Mesenchymal stem cell (in vitro differentiated cells and primary cell): Measurements from ENCODE around the gene BAD.

Experiments used
- DNase-seq: peaks from one replicate; pipeline ENCODE4 v3.0.0-alpha.2; 2013
- H2AFZ ChIP-seq: one replicate; pipeline ENCODE4 v1.6.1; 2013; ENCODE audit warnings: low read depth, mild to moderate bottlenecking, control low read depth, inconsistent platforms, low read length, moderate library complexity
- H2AK5ac ChIP-seq: 2 replicates; pipeline ENCODE4 v1.6.1; 2013; ENCODE audit warnings: low read length, moderate library complexity, mild to moderate bottlenecking, inconsistent platforms; ENCODE audit not compliant: severe bottlenecking
- H2BK120ac ChIP-seq: one replicate; pipeline ENCODE4 v1.6.1; 2013; ENCODE audit warnings: low read depth, mild to moderate bottlenecking, inconsistent platforms, low read length, moderate library complexity
- H2BK12ac ChIP-seq, 2 experiments: one replicate each; pipeline ENCODE4 v1.6.1; 2013; ENCODE audit warnings: inconsistent platforms in 2 of 2, low read length in 2 of 2, mild to moderate bottlenecking in 2 of 2, moderate library complexity in 2 of 2, control low read depth in 1 of 2
- H2BK15ac ChIP-seq: one replicate; pipeline ENCODE4 v1.6.1; 2013; ENCODE audit warnings: mild to moderate bottlenecking, low read depth, inconsistent platforms; ENCODE audit not compliant: poor library complexity, severe bottlenecking
- H2BK5ac ChIP-seq: 2 replicates; pipeline ENCODE4 v1.6.1; 2013; ENCODE audit warnings: low read depth, mild to moderate bottlenecking, low read length, control low read depth, inconsistent platforms; ENCODE audit not compliant: poor library complexity, severe bottlenecking
- H3K14ac ChIP-seq, 2 experiments: one replicate each; pipeline ENCODE4 v1.6.1; 2013; ENCODE audit warnings: inconsistent platforms in 2 of 2, low read length in 2 of 2, control low read depth in 1 of 2, mild to moderate bottlenecking in 1 of 2, moderate library complexity in 1 of 2
- H3K18ac ChIP-seq, 2 experiments: one replicate each; pipeline ENCODE4 v1.6.1; 2013; ENCODE audit warnings: inconsistent platforms in 2 of 2, low read length in 2 of 2, control low read depth in 1 of 2, low read depth in 1 of 2, mild to moderate bottlenecking in 1 of 2
- H3K23ac ChIP-seq, 2 experiments: one replicate each; pipeline ENCODE4 v1.6.1; 2013; ENCODE audit warnings: inconsistent platforms in 2 of 2, low read length in 2 of 2, mild to moderate bottlenecking in 2 of 2, moderate library complexity in 2 of 2, control low read depth in 1 of 2
- H3K27ac ChIP-seq: 2 replicates; pipeline ENCODE4 v1.5.1; 2013; ENCODE audit warnings: mild to moderate bottlenecking, moderate library complexity, low read length, control low read depth, inconsistent platforms; ENCODE audit not compliant: poor library complexity, severe bottlenecking
- H3K27me3 ChIP-seq, 2 experiments: 2 replicates each; pipeline versions ENCODE4 v1.6.1 to v1.7.0; 2013; ENCODE audit warnings: low read length in 2 of 2, mild to moderate bottlenecking in 2 of 2, moderate library complexity in 2 of 2, control low read depth in 1 of 2, inconsistent platforms in 1 of 2; ENCODE audit not compliant: control insufficient read depth in 1 of 2, insufficient read depth in 1 of 2
- H3K36me3 ChIP-seq, 2 experiments: 2 replicates each; pipeline versions ENCODE4 v1.6.1 to v1.7.0; 2013; ENCODE audit warnings: low read length in 2 of 2, control low read depth in 1 of 2, inconsistent platforms in 1 of 2, low read depth in 1 of 2, mild to moderate bottlenecking in 1 of 2; ENCODE audit not compliant: insufficient read depth in 2 of 2, control insufficient read depth in 1 of 2
- H3K4ac ChIP-seq, 2 experiments: one replicate each; pipeline ENCODE4 v1.6.1; 2013; ENCODE audit warnings: inconsistent platforms in 2 of 2, low read length in 2 of 2, mild to moderate bottlenecking in 2 of 2, moderate library complexity in 2 of 2, control low read depth in 1 of 2, low read depth in 1 of 2
- H3K4me1 ChIP-seq: 2 replicates; pipeline ENCODE4 v1.6.1; 2013; ENCODE audit warnings: low read depth, low read length, control low read depth; ENCODE audit not compliant: control insufficient read depth, insufficient read depth
- H3K4me2 ChIP-seq: 2 replicates; pipeline ENCODE4 v1.6.1; 2013; ENCODE audit warnings: low read length, mild to moderate bottlenecking, inconsistent platforms; ENCODE audit not compliant: poor library complexity, severe bottlenecking
- H3K4me3 ChIP-seq, 2 experiments: 2 replicates each; pipeline versions ENCODE4 v1.5.1 to v1.7.0; 2013; ENCODE audit warnings: low read length in 2 of 2, mild to moderate bottlenecking in 2 of 2, control low read depth in 1 of 2, low read depth in 1 of 2; ENCODE audit not compliant: insufficient read depth in 1 of 2
- H3K79me1 ChIP-seq: replicated peaks from 2 replicates; pipeline ENCODE4 v1.6.1; 2013; ENCODE audit warnings: mild to moderate bottlenecking, control low read depth, low read length, inconsistent platforms; ENCODE audit not compliant: poor library complexity, severe bottlenecking
- H3K9ac ChIP-seq: 2 replicates; pipeline ENCODE4 v1.7.0; 2013; ENCODE audit warnings: mild to moderate bottlenecking, low read length, moderate library complexity
- H3K9me3 ChIP-seq: 2 replicates; pipeline ENCODE4 v1.7.0; 2013; ENCODE audit warnings: mild to moderate bottlenecking, low read length; ENCODE audit not compliant: control insufficient read depth
- H4K8ac ChIP-seq: one replicate; pipeline ENCODE4 v1.6.1; 2013; ENCODE audit warnings: inconsistent platforms, mild to moderate bottlenecking, low read length, moderate library complexity
- H4K91ac ChIP-seq: one replicate; pipeline ENCODE4 v1.6.1; 2013; ENCODE audit warnings: mild to moderate bottlenecking, low read length, inconsistent platforms
- WGBS: methylation state at CpG from one replicate; pipeline ENCODE4 v1.1.7; 2013; ENCODE audit warnings: mixed read lengths; 5-methylcytosine and 5-hydroxymethylcytosine counted together

The BAD gene

DNA sequence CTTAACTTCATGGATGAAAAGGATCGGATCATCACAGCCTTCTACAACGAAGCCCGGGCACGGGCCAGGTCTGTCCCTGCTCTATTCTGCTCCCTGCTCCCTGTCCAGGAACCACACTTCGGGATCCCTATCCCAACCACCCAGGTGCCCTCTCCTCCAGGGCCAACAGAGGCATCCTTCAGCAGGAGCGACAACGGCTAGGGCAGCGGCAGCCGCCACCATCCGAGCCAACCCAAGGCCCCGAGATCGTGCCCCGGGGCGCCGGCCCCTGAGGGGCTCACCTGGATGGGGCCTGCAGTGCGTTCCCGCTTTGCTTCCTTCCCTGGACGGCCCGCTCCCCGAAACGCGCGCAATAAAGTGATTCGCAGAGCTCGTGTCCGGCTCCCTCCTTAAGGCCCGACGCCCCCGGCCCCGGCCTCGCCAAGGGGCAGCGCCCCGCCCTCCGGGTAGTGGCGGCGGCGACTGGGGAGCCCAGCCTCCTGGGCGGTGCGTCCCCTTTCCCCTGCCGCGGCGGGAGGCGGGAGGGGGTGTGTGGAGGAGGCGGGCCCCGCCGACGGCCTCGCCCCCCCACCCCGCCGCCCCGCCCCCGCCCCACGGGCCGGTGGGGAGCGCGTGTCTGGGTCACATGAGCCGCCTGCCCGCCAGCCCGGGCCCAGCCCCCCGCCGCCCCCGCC, 50.4 kb downstream of the BAD start, which contains the start of gene VEGFB:
Gene VEGFB (plus strand): TSS at position 672 of the 674 bp plus-strand sequence. CDS start 250 bp downstream, outside the sequence.
- 2% methylated on average over 27 of the region's 62 CpGs for WGBS
- Histone ChIP-seq H3K14ac (peak within 1 kb of the TSS in 1 of 2 experiments; percentile 89), H2AFZ (peak within 1 kb of the TSS; percentile 64), H3K18ac (peak within 1 kb of the TSS; percentile 54 to 98), H3K9ac (peak within 1 kb of the TSS; percentile 85), H3K4ac (peak within 1 kb of the TSS; percentile 0 to 93), H4K91ac (peak within 1 kb of the TSS; percentile 81), H3K4me1 (peaks cover 42% of the 10 kb centered on the region), H4K8ac (peak within 1 kb of the TSS; percentile 81), H2BK5ac (peak within 1 kb of the TSS; percentile 12), H3K36me3 (peaks cover 27 to 43% of the 10 kb centered on the region in 2 experiments), H3K23ac (peak within 1 kb of the TSS in 1 of 2 experiments; percentile 90), H3K4me2 (peak within 1 kb of the TSS; percentile 92), H3K9me3 (no peaks in the 10 kb centered on the region), H3K4me3 (peak within 1 kb of the TSS; percentile 87 to 91), H3K27ac (no peak within 1 kb of the TSS), H2AK5ac (no peak within 1 kb of the TSS), H3K27me3 (no peaks in the 10 kb centered on the region), H2BK120ac (peak within 1 kb of the TSS; percentile 78), H2BK15ac (peak within 1 kb of the TSS; percentile 74), H2BK12ac (peak within 1 kb of the TSS in 1 of 2 experiments; percentile 85), H3K79me1 (peaks cover 41% of the 10 kb centered on the region)
- peak; percentile 58 for DNase-seq

DNA sequence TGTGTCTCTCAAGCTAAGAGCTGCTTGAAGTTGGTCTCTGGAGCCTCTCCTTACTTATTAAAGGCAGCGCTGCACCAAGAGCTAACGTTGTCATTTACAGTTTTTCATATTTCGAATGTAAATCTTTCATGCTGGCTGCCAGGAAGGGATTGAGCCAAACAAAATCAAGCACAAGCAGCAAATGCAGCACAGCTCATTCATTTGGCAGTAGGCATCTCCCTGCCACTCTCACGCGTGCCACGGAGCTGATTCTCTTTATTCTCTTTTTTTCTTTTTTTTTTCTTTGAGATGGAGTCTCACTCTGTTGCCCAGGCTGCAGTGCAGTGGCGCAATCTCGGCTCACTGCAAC, 51.5 kb downstream of the BAD start:
- H3K4ac ChIP-seq, result no peak overlapping the region
- no peak for DNase-seq
- H2BK12ac ChIP-seq, result no peak overlapping the region
- H2BK5ac ChIP-seq, result no peak overlapping the region
- H3K79me1 ChIP-seq, result peaks cover 41% of the 10 kb centered on the region
- no peak overlapping the region for H3K18ac ChIP-seq
- no peak overlapping the region for H3K27ac ChIP-seq
- no peak overlapping the region for H2AK5ac ChIP-seq
- no peak overlapping the region for H4K91ac ChIP-seq
- H3K4me3 ChIP-seq, result no peak overlapping the region
- no peak overlapping the region for H3K14ac ChIP-seq
- H3K27me3 ChIP-seq, result no peaks in the 10 kb centered on the region
- H3K9ac ChIP-seq, result no peak overlapping the region
- H2AFZ ChIP-seq, result no peak overlapping the region
- H2BK15ac ChIP-seq, result no peak overlapping the region
- WGBS, result 94% methylated on average over 7 of the region's 8 CpGs
- no peaks in the 10 kb centered on the region for H3K9me3 ChIP-seq
- no peak overlapping the region for H4K8ac ChIP-seq
- H2BK120ac ChIP-seq, result no peak overlapping the region
- H3K4me2 ChIP-seq, result no peak overlapping the region
- peaks cover 43% of the 10 kb centered on the region for H3K4me1 ChIP-seq
- H3K36me3 ChIP-seq, result peaks cover 16 to 32% of the 10 kb centered on the region in 2 experiments
- no peak overlapping the region for H3K23ac ChIP-seq

DNA sequence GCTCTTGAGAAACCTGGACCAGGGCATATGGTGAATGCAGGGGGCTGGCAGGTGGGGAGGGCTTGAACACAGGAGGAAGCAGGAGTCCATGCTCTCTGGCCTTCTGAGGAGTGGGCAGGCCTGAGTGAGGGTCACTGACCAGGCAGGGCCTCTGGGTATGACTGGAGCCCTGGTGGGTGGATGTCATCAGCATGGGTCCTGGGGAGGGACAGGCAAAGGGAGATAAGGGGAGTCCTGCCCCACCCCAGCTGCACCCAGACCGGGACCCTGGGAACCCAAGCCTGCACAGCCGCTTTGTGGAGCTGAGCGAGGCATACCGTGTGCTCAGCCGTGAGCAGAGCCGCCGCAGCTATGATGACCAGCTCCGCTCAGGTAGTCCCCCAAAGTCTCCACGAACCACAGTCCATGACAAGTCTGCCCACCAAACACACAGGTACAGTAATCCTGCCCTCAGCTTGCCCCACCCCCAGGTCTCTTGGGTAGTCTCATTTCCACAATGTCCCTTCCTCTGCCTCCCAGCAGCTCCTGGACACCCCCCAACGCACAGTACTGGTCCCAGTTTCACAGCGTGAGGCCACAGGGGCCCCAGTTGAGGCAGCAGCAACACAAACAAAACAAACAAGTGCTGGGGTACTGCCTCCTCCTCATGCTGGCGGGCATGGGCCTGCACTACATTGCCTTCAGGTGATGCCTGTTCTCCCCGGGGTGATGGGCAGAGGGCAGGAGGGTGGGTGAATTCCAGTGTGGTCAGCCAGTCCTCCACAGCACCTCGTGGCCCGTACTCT, 52.1 kb downstream of the BAD start:
- H2BK120ac ChIP-seq, result no peak overlapping the region

DNA sequence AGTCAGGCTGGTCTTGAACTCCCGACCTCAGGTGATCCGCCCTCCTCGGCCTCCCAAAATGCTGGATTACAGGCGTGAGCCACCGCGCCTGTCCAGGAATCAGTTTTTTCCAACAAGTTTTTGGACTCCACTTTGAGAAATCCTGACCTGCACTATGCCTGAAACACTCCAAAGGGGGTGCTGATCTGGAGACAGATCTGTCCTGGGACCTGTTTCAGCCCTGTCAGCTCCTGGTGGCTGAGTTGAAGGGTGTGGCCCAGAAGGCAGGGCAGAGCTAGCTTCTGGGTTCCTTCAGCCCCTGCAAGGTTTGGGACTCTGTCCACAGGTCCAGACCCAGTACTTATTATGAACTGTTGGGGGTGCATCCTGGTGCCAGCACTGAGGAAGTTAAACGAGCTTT, 52.9 kb downstream of the BAD start:
- no peak overlapping the region for H2BK120ac ChIP-seq
- H3K4me2 ChIP-seq, result no peak overlapping the region
- H3K79me1 ChIP-seq, result peaks cover 33% of the 10 kb centered on the region
- no peak overlapping the region for H3K14ac ChIP-seq
- no peak overlapping the region for H3K23ac ChIP-seq
- H3K4ac ChIP-seq, result no peak overlapping the region
- no peak overlapping the region for H3K27ac ChIP-seq
- no peak overlapping the region for H2BK15ac ChIP-seq
- no peak overlapping the region for H2AK5ac ChIP-seq
- H3K4me3 ChIP-seq, result no peak overlapping the region
- H2AFZ ChIP-seq, result no peak overlapping the region
- no peak overlapping the region for H3K9ac ChIP-seq
- no peak overlapping the region for H2BK12ac ChIP-seq
- no peak overlapping the region for H4K91ac ChIP-seq
- peaks cover 54% of the 10 kb centered on the region for H3K4me1 ChIP-seq
- no peaks in the 10 kb centered on the region for H3K9me3 ChIP-seq
- peaks cover 8 to 23% of the 10 kb centered on the region in 2 experiments for H3K36me3 ChIP-seq
- no peak overlapping the region for H3K18ac ChIP-seq
- 95% methylated on average over 7 of the region's 7 CpGs for WGBS
- H4K8ac ChIP-seq, result no peak overlapping the region
- no peaks in the 10 kb centered on the region for H3K27me3 ChIP-seq
- DNase-seq, result no peak
- no peak overlapping the region for H2BK5ac ChIP-seq

More for the DNA sequence above, 52.1 kb downstream of the BAD start:
- Histone ChIP-seq H3K9me3 (no peaks in the 10 kb centered on the region), H2BK15ac (peak overlapping the region; percentile 19), H3K4me3 (no peak overlapping the region), H3K79me1 (peaks cover 36% of the 10 kb centered on the region), H3K4me2 (no peak overlapping the region), H2AFZ (no peak overlapping the region), H3K23ac (peak overlapping the region in 1 of 2 experiments; percentile 46), H2AK5ac (peak overlapping the region; percentile 2), H3K36me3 (peaks cover 10 to 27% of the 10 kb centered on the region in 2 experiments), H2BK12ac (peak overlapping the region in 1 of 2 experiments; percentile 21), H3K4me1 (peaks cover 45% of the 10 kb centered on the region), H4K8ac (no peak overlapping the region), H3K27ac (no peak overlapping the region), H4K91ac (no peak overlapping the region), H3K9ac (no peak overlapping the region), H3K4ac (no peak overlapping the region), H3K18ac (no peak overlapping the region), H3K27me3 (no peaks in the 10 kb centered on the region), H2BK5ac (no peak overlapping the region), H3K14ac (no peak overlapping the region)
- 92% methylated on average over 15 of the region's 15 CpGs for WGBS
- DNase-seq, result no peak
